Mucosa of rectum (tissue), 2 donors: ENCODE results near the gene ADGRB3.

ENCODE experiments used
- H3K27ac ChIP-seq, 2 donors: one replicate each; pipeline ENCODE4 v1.7.0; 2013; ENCODE audit warnings: inconsistent platforms in 2 of 2, low read depth in 2 of 2, low read length in 2 of 2
- H3K27me3 ChIP-seq, 2 donors: one replicate each; pipeline ENCODE4 v1.7.0; 2013; ENCODE audit warnings: low read length in 2 of 2; ENCODE audit not compliant: control insufficient read depth in 2 of 2, insufficient read depth in 2 of 2
- H3K36me3 ChIP-seq, 2 donors: one replicate each; pipeline ENCODE4 v1.7.0; 2013; ENCODE audit warnings: low read length in 2 of 2; ENCODE audit not compliant: control insufficient read depth in 2 of 2, insufficient read depth in 2 of 2
- H3K4me1 ChIP-seq, 2 donors: one replicate each; pipeline ENCODE4 v1.7.0; 2013; ENCODE audit warnings: low read length in 2 of 2, mild to moderate bottlenecking in 1 of 2; ENCODE audit not compliant: control insufficient read depth in 2 of 2, insufficient read depth in 2 of 2
- H3K4me3 ChIP-seq, 2 donors: one replicate each; pipeline ENCODE4 v1.7.0; 2013; ENCODE audit warnings: low read length in 2 of 2
- H3K9ac ChIP-seq, 2 donors: one replicate each; pipeline ENCODE4 v1.7.0; 2013; ENCODE audit warnings: low read length in 2 of 2, low read depth in 1 of 2, mild to moderate bottlenecking in 1 of 2
- H3K9me3 ChIP-seq, 2 donors: one replicate each; pipeline ENCODE4 v1.7.0; 2013; ENCODE audit warnings: low read length in 2 of 2; ENCODE audit not compliant: control insufficient read depth in 2 of 2
- donor health status: healthy.
- donor health status: Normal muscosa, but diverticular disease.

The ADGRB3 gene

GRCh38 chr6:68635706-68636513 is 828 bp downstream of the ADGRB3 start:
- H3K4me1 ChIP-seq: no peaks in the 10 kb centered on the region
- peak overlapping the region in 1 of 2 donors; percentile 53 for H3K9ac ChIP-seq
- H3K4me3 ChIP-seq: peak overlapping the region; percentile 60 to 74
- no peak overlapping the region for H3K27ac ChIP-seq
- no peaks in the 10 kb centered on the region for H3K36me3 ChIP-seq
- no peaks in the 10 kb centered on the region for H3K9me3 ChIP-seq
- peaks cover 15 to 18% of the 10 kb centered on the region in 2 donors for H3K27me3 ChIP-seq

GRCh38 chr6:68636666-68637065 is 1.6 kb downstream of the ADGRB3 start:
- H3K36me3 ChIP-seq: no peaks in the 10 kb centered on the region
- peaks cover 15 to 18% of the 10 kb centered on the region in 2 donors for H3K27me3 ChIP-seq
- H3K27ac ChIP-seq: no peak overlapping the region
- H3K4me1 ChIP-seq: no peaks in the 10 kb centered on the region
- no peaks in the 10 kb centered on the region for H3K9me3 ChIP-seq
- H3K4me3 ChIP-seq: no peak overlapping the region
- H3K9ac ChIP-seq: no peak overlapping the region

- peaks cover 15 to 18% of the 10 kb centered on the region in 2 donors for H3K27me3 ChIP-seq
- H3K36me3 ChIP-seq: no peaks in the 10 kb centered on the region
- H3K27ac ChIP-seq: no peak overlapping the region
- H3K4me3 ChIP-seq: no peak overlapping the region
- no peak overlapping the region for H3K9ac ChIP-seq
- H3K4me1 ChIP-seq: no peaks in the 10 kb centered on the region
- H3K9me3 ChIP-seq: no peaks in the 10 kb centered on the region
These were observed 2.0 kb downstream of the ADGRB3 start for GRCh38 chr6:68637071-68637470.

GRCh38 chr6:68637782-68638181 is 2.7 kb downstream of the ADGRB3 start:
- Histone ChIP-seq H3K27me3 (peaks cover 15 to 18% of the 10 kb centered on the region in 2 donors), H3K4me3 (no peak overlapping the region), H3K4me1 (no peaks in the 10 kb centered on the region), H3K9me3 (no peaks in the 10 kb centered on the region), H3K27ac (no peak overlapping the region), H3K9ac (no peak overlapping the region), H3K36me3 (no peaks in the 10 kb centered on the region)

- Histone ChIP-seq H3K27ac (no peak overlapping the region), H3K36me3 (no peaks in the 10 kb centered on the region), H3K4me1 (no peaks in the 10 kb centered on the region), H3K9ac (no peak overlapping the region), H3K27me3 (peaks cover 15 to 18% of the 10 kb centered on the region in 2 donors), H3K9me3 (no peaks in the 10 kb centered on the region), H3K4me3 (no peak overlapping the region)
These were observed 3.3 kb downstream of the ADGRB3 start for GRCh38 chr6:68638230-68638900.

- Histone ChIP-seq H3K9ac (no peak overlapping the region), H3K4me3 (no peak overlapping the region)
These were observed 4.1 kb downstream of the ADGRB3 start for GRCh38 chr6:68639211-68639610.

GRCh38 chr6:68639826-68640490 is 4.9 kb downstream of the ADGRB3 start:
- Histone ChIP-seq H3K27ac (no peak overlapping the region), H3K36me3 (no peaks in the 10 kb centered on the region), H3K27me3 (peaks cover 9 to 10% of the 10 kb centered on the region in 2 donors), H3K4me1 (no peaks in the 10 kb centered on the region), H3K4me3 (peak overlapping the region; percentile 27 to 62), H3K9me3 (no peaks in the 10 kb centered on the region), H3K9ac (no peak overlapping the region)

More at GRCh38 chr6:68639211-68639610, 4.1 kb downstream of the ADGRB3 start:
- no peaks in the 10 kb centered on the region for H3K4me1 ChIP-seq
- H3K9me3 ChIP-seq: no peaks in the 10 kb centered on the region
- no peak overlapping the region for H3K27ac ChIP-seq
- H3K27me3 ChIP-seq: peaks cover 10 to 12% of the 10 kb centered on the region in 2 donors
- no peaks in the 10 kb centered on the region for H3K36me3 ChIP-seq

GRCh38 chr6:68640491-68640835 is 5.4 kb downstream of the ADGRB3 start:
- Histone ChIP-seq H3K9ac (no peak overlapping the region), H3K27me3 (peaks cover 7 to 9% of the 10 kb centered on the region in 2 donors), H3K36me3 (no peaks in the 10 kb centered on the region), H3K4me1 (no peaks in the 10 kb centered on the region), H3K4me3 (peak overlapping the region in 1 of 2 donors; percentile 62), H3K27ac (no peak overlapping the region), H3K9me3 (no peaks in the 10 kb centered on the region)

GRCh38 chr6:68641172-68641571 is 6.1 kb downstream of the ADGRB3 start:
- Histone ChIP-seq H3K27ac (no peak overlapping the region), H3K36me3 (no peaks in the 10 kb centered on the region), H3K4me1 (no peaks in the 10 kb centered on the region), H3K27me3 (peaks cover 2 to 3% of the 10 kb centered on the region in 2 donors), H3K4me3 (no peak overlapping the region), H3K9me3 (no peaks in the 10 kb centered on the region), H3K9ac (no peak overlapping the region)

GRCh38 chr6:68642081-68642480 is 7.0 kb downstream of the ADGRB3 start:
- H3K4me1 ChIP-seq: no peaks in the 10 kb centered on the region
- H3K36me3 ChIP-seq: no peaks in the 10 kb centered on the region
- H3K9ac ChIP-seq: no peak overlapping the region
- H3K27ac ChIP-seq: no peak overlapping the region
- no peak overlapping the region for H3K4me3 ChIP-seq
- peaks cover 2 to 3% of the 10 kb centered on the region in 2 donors for H3K27me3 ChIP-seq
- no peaks in the 10 kb centered on the region for H3K9me3 ChIP-seq
